Measurements from ENCODE around the gene ABLIM2. TPM values are rescaled to one million over a fixed set of nuclear protein-coding genes. Genes with fewer than 3 reads are reported as not detected.

Gene ABLIM2
- total and polyA plus RNA-seq, 2 experiments from 2014 or later = 4.9 to 5.8 TPM

GRCh38 chr4:8086783-8087445 is 71.7 kb downstream of the ABLIM2 start:
- Histone ChIP-seq H3K4me3 (no peak overlapping the region), H3K36me3 (no peaks in the 10 kb centered on the region), H3K9me3 (ENCODE audit: low read depth) (no peaks in the 10 kb centered on the region), H3K27me3 (no peaks in the 10 kb centered on the region), H3K4me1 (ENCODE audit: low read depth) (no peaks in the 10 kb centered on the region), H3K27ac (no peak overlapping the region)
- TF ChIP-seq, protein P1, sequence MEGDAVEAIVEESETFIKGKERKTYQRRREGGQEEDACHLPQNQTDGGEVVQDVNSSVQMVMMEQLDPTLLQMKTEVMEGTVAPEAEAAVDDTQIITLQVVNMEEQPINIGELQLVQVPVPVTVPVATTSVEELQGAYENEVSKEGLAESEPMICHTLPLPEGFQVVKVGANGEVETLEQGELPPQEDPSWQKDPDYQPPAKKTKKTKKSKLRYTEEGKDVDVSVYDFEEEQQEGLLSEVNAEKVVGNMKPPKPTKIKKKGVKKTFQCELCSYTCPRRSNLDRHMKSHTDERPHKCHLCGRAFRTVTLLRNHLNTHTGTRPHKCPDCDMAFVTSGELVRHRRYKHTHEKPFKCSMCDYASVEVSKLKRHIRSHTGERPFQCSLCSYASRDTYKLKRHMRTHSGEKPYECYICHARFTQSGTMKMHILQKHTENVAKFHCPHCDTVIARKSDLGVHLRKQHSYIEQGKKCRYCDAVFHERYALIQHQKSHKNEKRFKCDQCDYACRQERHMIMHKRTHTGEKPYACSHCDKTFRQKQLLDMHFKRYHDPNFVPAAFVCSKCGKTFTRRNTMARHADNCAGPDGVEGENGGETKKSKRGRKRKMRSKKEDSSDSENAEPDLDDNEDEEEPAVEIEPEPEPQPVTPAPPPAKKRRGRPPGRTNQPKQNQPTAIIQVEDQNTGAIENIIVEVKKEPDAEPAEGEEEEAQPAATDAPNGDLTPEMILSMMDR (IDR thresholded peaks at IDR 0.05; ENCODE audit: low read depth, low read length) = no peak
- DNase-seq (ENCODE audit: low read depth in 1 of 2, low spot score in 1 of 2) = no peak

DNA sequence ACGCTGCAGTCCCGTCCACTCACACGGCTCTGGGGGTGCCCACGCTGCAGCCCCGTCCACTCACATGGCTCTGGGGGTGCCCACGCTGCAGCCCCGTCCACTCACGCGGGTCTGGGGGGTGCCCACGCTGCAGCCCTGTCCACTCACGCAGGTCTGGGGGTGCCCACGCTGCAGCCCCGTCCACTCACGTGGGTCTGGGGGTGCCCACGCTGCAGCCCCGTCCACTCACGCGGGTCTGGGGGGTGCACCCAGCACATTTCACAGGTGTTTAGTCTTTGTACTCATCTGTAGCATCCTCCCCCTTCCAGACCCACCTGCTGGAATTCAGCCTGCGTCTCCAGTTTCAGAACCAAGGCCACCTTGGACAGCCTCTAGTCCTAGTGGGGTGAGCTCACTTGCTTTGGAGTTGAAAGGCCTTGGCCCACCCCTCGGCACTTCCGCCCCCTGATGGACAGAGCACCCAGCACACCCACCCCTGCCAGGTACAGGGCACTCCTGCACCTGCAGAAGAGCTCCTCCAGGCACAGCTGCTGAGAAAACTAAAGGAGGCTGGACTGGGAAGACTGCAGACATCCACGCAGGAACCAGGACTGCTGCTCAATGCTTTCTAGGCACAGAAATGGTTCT is 73.0 kb downstream of the ABLIM2 start:
- Histone ChIP-seq H3K4me1 (ENCODE audit: low read depth) (peaks cover 3% of the 10 kb centered on the region), H3K27me3 (no peaks in the 10 kb centered on the region), H3K36me3 (no peaks in the 10 kb centered on the region), H3K9me3 (ENCODE audit: low read depth) (no peaks in the 10 kb centered on the region), H3K27ac (no peak overlapping the region), H3K4me3 (no peak overlapping the region)
- peak in 1 of 2 donors; percentile 30 for DNase-seq (ENCODE audit: low read depth in 1 of 2, low spot score in 1 of 2)
- TF ChIP-seq, protein P1 (IDR thresholded peaks at IDR 0.05; ENCODE audit: low read depth, low read length) = no peak

DNA sequence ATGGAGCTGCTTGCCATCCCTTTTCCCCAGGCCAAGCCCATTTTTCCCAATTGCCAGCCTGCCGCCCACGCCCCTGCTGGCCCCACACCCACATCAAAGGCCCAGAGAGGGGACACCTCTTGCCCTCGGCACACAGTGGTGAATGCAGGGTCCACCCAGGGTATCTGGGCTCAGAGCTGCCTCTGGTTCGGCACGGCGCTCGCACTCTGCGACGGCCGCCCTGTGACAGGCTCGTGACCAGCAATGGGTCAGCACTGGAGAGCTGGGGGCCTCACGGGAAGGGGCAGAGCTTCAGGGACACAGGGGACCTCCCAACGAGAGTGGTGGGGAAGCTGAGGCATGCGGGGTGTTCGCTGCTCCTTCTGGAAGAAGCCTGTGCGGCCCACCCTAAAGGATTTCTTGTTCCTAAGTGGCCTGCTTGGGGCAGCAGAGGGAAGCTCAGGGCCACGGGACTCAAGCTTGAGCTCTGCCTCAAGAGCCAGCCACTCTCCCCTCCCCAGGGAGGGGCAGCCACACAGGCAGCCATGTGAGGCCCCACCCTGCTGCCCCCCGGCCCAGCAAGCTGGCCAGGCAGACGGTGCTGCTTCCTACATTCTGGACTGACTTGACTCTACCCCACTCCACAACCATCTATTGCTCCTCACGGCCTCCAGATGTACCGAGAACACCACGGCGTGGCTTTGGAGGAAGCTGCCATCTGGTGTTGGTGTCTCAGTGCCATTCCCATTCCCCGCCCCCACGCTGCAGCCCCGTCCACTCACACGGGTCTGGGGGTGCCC is 73.7 kb downstream of the ABLIM2 start:
- Histone ChIP-seq H3K27ac (no peak overlapping the region), H3K9me3 (ENCODE audit: low read depth) (no peaks in the 10 kb centered on the region), H3K36me3 (no peaks in the 10 kb centered on the region), H3K4me1 (ENCODE audit: low read depth) (peaks cover 9% of the 10 kb centered on the region), H3K4me3 (no peak overlapping the region), H3K27me3 (no peaks in the 10 kb centered on the region)
- TF ChIP-seq, protein P1 (IDR thresholded peaks at IDR 0.05; ENCODE audit: low read depth, low read length) = no peak
- no peak for DNase-seq (ENCODE audit: low read depth in 1 of 2, low spot score in 1 of 2)

DNA sequence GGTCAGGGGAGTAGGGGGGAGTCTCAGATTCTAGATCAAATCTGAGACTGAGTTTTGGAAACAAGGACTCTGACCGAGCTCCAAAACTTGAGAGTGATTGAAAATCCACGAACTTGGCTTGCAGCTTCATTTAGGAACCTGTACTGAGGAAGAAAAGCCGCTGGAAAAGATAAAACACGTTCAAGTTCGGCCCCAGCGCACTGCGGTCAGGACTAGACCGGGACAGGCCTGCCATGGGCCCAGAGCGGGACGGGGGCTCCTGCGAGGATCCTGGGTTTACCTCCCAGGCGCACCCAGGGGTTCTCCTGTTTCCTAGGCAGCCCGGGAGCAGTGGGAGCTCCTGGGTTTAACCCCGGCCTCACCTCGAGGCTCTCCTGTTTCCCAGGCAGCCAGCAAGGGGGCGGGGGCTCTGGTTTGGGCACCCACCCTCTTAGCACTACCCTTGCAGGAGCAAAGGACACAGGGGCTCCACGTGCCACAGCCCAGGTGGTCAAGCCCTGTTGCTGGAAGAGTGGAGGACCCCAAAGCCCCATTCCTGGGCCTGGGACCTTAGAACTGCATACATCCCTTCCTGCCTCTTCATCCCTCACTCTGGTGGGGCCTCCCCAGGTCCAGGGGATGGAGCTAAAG is 74.5 kb downstream of the ABLIM2 start:
- DNase-seq (ENCODE audit: low read depth in 1 of 2, low spot score in 1 of 2) = no peak
- TF ChIP-seq, protein P1 (IDR thresholded peaks at IDR 0.05; ENCODE audit: low read depth, low read length) = no peak
- no peak overlapping the region for H3K27ac ChIP-seq
- H3K36me3 ChIP-seq = no peaks in the 10 kb centered on the region
- no peaks in the 10 kb centered on the region for H3K9me3 ChIP-seq (ENCODE audit: low read depth)
- peaks cover 17% of the 10 kb centered on the region for H3K4me1 ChIP-seq (ENCODE audit: low read depth)
- H3K27me3 ChIP-seq = no peaks in the 10 kb centered on the region
- no peak overlapping the region for H3K4me3 ChIP-seq

DNA sequence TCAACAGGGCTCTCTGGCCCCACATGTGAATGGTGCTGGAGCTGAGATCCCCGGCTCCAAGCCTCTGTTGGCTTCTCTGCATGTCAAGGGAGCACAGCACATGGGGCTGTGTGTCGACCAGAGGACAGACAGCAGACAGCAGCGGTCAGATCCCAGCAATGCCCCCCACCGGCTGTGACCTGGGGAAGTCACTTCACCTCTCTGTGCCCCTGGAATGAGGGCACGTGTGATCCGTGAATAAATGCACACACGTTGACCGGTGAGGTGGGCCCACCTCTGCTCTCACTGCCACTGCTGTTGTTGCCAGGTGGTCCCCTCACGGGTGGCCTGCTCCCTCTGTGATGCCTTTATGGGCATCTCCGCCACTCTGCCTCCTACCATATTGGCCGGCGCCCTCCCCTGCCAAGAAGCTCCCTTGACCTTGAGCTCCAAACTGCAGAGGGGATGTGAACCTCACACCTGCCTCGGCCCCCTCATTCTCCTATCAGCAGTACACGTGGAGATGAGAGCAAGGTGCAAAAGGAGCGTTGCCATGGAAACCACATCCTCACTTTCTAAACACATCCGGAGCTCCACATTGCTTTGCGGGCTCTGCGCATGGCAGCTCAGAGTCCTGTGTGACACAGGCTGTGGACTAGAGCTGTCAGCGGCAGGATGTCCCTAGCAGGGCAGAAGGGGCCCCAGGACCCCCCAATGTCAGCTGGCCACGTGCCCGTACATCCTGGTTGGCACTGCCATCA is 75.4 kb downstream of the ABLIM2 start:
- no peaks in the 10 kb centered on the region for H3K9me3 ChIP-seq (ENCODE audit: low read depth)
- H3K27me3 ChIP-seq = no peaks in the 10 kb centered on the region
- no peak overlapping the region for H3K4me3 ChIP-seq
- no peak overlapping the region for H3K27ac ChIP-seq
- H3K36me3 ChIP-seq = no peaks in the 10 kb centered on the region
- no peak for DNase-seq (ENCODE audit: low read depth in 1 of 2, low spot score in 1 of 2)
- TF ChIP-seq, protein P1 (IDR thresholded peaks at IDR 0.05; ENCODE audit: low read depth, low read length) = no peak
- peaks cover 22% of the 10 kb centered on the region for H3K4me1 ChIP-seq (ENCODE audit: low read depth)

Data from cardiac muscle cell (in vitro differentiated cells and primary cell).